ENCODE data around the gene ARHGAP15. TPM values are rescaled to one million over a fixed set of nuclear protein-coding genes. Genes with fewer than 3 reads are reported as not detected.

ARHGAP15 gene
- total RNA-seq, 4 donors from 2014 or later: 3.4 to 9.3 (median 6.4) TPM

DNA sequence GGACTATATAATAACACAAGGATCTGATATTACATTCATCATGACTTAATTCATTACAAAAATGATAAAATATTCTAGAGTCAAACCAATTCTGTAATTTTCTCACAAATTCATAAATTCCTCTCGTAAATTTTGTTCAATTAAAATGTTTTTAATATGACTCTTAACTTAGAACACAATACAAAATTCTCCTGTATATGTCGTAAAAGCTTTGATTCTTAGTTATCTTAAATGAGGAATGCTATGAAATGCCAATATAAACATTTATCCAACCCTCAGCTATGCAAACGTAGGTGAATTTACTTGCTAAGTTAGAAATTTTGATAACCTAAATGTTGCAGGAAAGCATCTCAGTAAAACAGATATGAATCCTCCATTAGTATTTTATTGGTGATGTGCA is 28.9 kb downstream of the ARHGAP15 start:
- no peaks in the 10 kb centered on the region for H3K36me3 ChIP-seq
- no peak for ATAC-seq
- no peaks in the 10 kb centered on the region for H3K9me3 ChIP-seq
- no peaks in the 10 kb centered on the region for H3K27me3 ChIP-seq
- no peak overlapping the region for H3K27ac ChIP-seq
- H3K4me1 ChIP-seq: peaks cover 0 to 4% (median 0%) of the 10 kb centered on the region in 3 donors
- no peak for TF ChIP-seq POLR2AphosphoS5 (IDR thresholded peaks at IDR 0.05)
- no peak for TF ChIP-seq EP300 (IDR thresholded peaks at IDR 0.05)
- TF ChIP-seq POLR2A (IDR thresholded peaks at IDR 0.05): no peak
- TF ChIP-seq, protein P1, sequence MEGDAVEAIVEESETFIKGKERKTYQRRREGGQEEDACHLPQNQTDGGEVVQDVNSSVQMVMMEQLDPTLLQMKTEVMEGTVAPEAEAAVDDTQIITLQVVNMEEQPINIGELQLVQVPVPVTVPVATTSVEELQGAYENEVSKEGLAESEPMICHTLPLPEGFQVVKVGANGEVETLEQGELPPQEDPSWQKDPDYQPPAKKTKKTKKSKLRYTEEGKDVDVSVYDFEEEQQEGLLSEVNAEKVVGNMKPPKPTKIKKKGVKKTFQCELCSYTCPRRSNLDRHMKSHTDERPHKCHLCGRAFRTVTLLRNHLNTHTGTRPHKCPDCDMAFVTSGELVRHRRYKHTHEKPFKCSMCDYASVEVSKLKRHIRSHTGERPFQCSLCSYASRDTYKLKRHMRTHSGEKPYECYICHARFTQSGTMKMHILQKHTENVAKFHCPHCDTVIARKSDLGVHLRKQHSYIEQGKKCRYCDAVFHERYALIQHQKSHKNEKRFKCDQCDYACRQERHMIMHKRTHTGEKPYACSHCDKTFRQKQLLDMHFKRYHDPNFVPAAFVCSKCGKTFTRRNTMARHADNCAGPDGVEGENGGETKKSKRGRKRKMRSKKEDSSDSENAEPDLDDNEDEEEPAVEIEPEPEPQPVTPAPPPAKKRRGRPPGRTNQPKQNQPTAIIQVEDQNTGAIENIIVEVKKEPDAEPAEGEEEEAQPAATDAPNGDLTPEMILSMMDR (IDR thresholded peaks at IDR 0.05): no peak
- H3K4me3 ChIP-seq: no peak overlapping the region
- 59 to 75% methylated on average over 3 of the region's 3 CpGs for WGBS, 2 donors (ENCODE audit: low coverage in 1 of 2)

DNA sequence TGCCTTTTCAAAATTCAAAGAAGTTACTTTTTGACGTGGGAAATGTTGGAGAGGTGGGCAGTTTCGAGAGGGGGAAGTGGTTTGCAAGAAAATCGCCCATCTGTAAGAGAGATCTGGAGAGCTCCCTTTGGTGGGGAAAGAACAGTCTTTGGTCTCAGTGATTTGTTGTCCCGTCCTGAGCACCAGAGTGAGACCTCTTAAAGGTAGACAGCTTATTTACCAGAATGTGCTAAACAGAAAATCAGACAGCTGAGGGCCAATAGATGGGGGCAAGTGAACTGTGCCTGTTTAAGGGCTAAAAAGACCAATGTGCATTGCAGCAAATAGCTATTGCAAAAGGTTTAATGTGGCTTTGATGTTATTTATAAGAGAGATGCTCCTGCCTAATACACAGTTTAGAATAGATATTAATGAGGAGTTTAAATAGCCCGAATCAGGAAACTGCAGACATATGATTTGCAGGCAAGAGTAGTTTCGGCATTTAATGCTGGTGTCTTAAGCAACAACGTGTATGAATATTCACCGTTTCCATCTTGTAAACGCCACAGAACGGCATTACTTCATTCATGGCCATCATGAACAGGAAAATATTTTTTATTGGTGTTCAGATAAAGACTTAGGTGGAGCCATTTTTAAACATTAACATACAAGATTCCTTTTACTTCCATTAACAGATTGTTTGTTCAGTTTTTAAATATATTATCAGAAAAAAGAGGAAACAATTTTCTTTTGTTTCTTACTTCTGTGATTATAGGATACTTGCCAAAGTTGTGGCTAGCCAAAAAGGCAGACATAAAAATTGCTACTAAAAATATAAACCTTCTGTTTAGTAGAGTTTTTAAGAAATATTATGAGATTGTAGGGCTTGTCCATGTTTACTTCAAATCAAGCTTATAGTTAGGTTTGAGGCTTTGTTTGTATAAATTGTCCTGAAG is 29.6 kb downstream of the ARHGAP15 start:
- Histone ChIP-seq H3K4me3 (no peak overlapping the region), H3K27me3 (no peaks in the 10 kb centered on the region), H3K27ac (no peak overlapping the region), H3K36me3 (no peaks in the 10 kb centered on the region), H3K4me1 (peaks cover 0 to 4% (median 0%) of the 10 kb centered on the region in 3 donors), H3K9me3 (no peaks in the 10 kb centered on the region)
- no peak for TF ChIP-seq POLR2A (IDR thresholded peaks at IDR 0.05)
- no peak for TF ChIP-seq POLR2AphosphoS5 (IDR thresholded peaks at IDR 0.05)
- TF ChIP-seq, protein P1 (IDR thresholded peaks at IDR 0.05): no peak
- no peak for TF ChIP-seq EP300 (IDR thresholded peaks at IDR 0.05)
- 69 to 74% methylated on average over 7 to 10 of the region's 10 CpGs for WGBS, 2 donors (ENCODE audit: low coverage in 1 of 2)
- ATAC-seq: no peak

DNA sequence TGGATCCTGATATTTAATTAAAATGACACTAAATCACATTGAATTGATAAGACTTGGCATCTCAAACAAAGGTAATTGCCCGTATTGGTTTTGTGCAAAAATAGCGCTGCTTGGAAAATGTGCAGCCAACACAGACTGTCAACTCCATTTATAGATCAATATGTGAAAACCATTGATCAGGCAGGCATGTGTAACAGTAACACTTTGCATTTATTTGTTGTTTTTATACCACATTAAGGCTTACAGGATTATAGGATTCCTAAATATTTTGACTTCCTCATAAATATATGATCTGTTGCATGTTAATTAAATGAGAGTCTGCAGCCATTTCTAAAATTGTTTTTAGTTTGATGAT is 30.2 kb downstream of the ARHGAP15 start:
- no peak for ATAC-seq
- no peaks in the 10 kb centered on the region for H3K9me3 ChIP-seq
- no peak overlapping the region for H3K27ac ChIP-seq
- TF ChIP-seq POLR2A (IDR thresholded peaks at IDR 0.05): no peak
- TF ChIP-seq, protein P1 (IDR thresholded peaks at IDR 0.05): no peak
- TF ChIP-seq EP300 (IDR thresholded peaks at IDR 0.05): no peak
- TF ChIP-seq POLR2AphosphoS5 (IDR thresholded peaks at IDR 0.05): no peak
- H3K4me1 ChIP-seq: peaks cover 0 to 4% (median 0%) of the 10 kb centered on the region in 3 donors
- no peak overlapping the region for H3K4me3 ChIP-seq
- H3K36me3 ChIP-seq: no peaks in the 10 kb centered on the region
- 64 to 76% methylated on average over 2 of the region's 2 CpGs for WGBS, 2 donors (ENCODE audit: low coverage in 1 of 2)
- no peaks in the 10 kb centered on the region for H3K27me3 ChIP-seq

DNA sequence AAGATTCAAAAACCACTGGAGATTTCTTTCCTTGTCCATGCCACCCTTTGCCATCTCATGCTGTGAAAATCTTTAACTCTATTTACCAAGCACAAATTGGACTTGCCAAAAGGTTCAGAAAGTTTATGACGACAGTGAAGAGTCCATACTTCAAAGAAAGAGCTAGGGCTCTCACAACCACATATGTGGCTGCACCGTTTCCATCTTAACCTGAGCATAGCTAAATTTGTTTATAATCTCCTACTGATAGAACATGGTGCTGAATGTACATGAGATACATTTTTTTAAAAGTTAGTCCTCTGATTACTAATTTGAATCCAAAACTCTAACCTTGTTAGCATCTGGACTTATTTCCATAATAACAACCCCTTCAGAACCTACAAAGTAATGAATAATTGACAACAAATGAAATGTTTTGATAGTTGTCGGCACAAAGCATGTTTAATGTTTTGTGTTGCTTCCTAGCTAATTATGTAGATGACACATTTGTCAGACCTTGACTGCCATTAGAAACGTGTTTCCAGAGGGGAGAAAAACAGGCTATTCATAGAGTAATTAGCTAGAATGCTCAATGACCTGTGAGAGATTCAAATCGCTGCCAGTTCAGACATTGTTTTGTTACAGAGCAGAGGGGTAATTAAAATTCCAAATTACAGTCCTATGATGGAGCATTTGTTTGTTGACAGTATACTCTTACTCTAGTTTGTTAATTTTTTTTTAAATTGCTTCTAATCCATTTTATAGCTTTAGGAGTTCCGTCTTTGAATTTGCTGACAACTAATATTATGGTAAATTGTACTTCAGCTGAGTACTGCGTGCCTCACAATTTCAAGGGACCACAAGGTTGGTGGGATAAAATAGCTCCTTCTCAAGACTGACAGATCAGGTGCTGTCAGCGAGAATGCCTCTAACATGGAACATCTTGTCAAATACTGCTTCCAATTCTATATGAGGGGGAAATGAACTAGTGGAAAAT is 31.8 kb downstream of the ARHGAP15 start:
- Histone ChIP-seq H3K4me1 (peaks cover 0 to 4% (median 0%) of the 10 kb centered on the region in 3 donors), H3K27ac (no peak overlapping the region), H3K4me3 (no peak overlapping the region), H3K27me3 (no peaks in the 10 kb centered on the region), H3K9me3 (no peaks in the 10 kb centered on the region), H3K36me3 (no peaks in the 10 kb centered on the region)
- WGBS, 2 donors (ENCODE audit: low coverage in 1 of 2): 70 to 80% methylated on average over 8 of the region's 8 CpGs
- no peak for ATAC-seq
- TF ChIP-seq, protein P1 (IDR thresholded peaks at IDR 0.05): no peak
- TF ChIP-seq POLR2A (IDR thresholded peaks at IDR 0.05) (no peak), POLR2AphosphoS5 (IDR thresholded peaks at IDR 0.05) (no peak), EP300 (IDR thresholded peaks at IDR 0.05) (no peak)

Measured in gastroesophageal sphincter (tissue), 4 donors.